HCT116 (cell line): ENCODE data around the gene CD44. TPM values are rescaled to one million over a fixed set of nuclear protein-coding genes. Genes with fewer than 3 reads are reported as not detected.
A peak's percentile ranks its signal among the peaks of the same experiment; 100 is the strongest.

Experiments used
- ATAC-seq: fragments of 200-7000 bp; cut with Tn5 transposase; 2 replicates; pipeline ENCODE4 v1.9.1; 2020; ENCODE audit warnings: mild to moderate bottlenecking, moderate library complexity
- BruUV-seq: library from RNA; stranded (reverse); fragments of 400-500 nt; replicated peaks from 2 replicates; lab custom pipeline; 2021; lab: Mats Ljungman, UMichigan
- CTCF ChIA-PET: fragments of 300-600 bp; sonication (Branson Sonifier 250); formaldehyde crosslinking; loops from one replicate; lab custom pipeline; 2021; ENCODE audit warnings: antibody characterized with exemption; lab: Charles Lee
- POLR2A ChIA-PET: fragments of 300-600, 350-600 bp; sonication (Branson Sonifier 250); formaldehyde crosslinking; loops from one replicate; lab custom pipeline; 2021; ENCODE audit warnings: antibody characterized with exemption; lab: Charles Lee
- RAD21 ChIA-PET, 2 experiments: fragments of 300-600 bp; sonication (Branson Sonifier 250); formaldehyde crosslinking; loops; one replicate each; lab custom pipeline; 2023; ENCODE audit warnings: low total read pairs in 2 of 2; ENCODE audit not compliant: uncharacterized antibody in 2 of 2, unreplicated experiment in 2 of 2, low non-redundant PET in 1 of 2; lab: Charles Lee
- DNase-seq: peaks from one replicate; pipeline ENCODE4 v3.0.0-alpha.2; 2010; ENCODE audit warnings: low read depth, low spot score
- H2AFZ ChIP-seq: fragments of 200-600 bp; shearing (Covaris generic), sonication (generic); 2 replicates; pipeline ENCODE4 v1.6.1; 2017; ENCODE audit warnings: low read depth, mixed run types, mixed read lengths, antibody characterized with exemption, low read length; ENCODE audit not compliant: poor library complexity, severe bottlenecking
- H3K27ac ChIP-seq: 2 replicates; pipeline ENCODE4 v1.5.1; 2012; ENCODE audit warnings: low read depth, low read length
- H3K27me3 ChIP-seq: fragments of 200-600 bp; sonication (generic); 2 replicates; pipeline ENCODE4 v1.6.1; 2016; ENCODE audit warnings: mixed run types, low read length, mixed read lengths; ENCODE audit not compliant: insufficient read depth
- H3K36me3 ChIP-seq, 2 experiments: fragments of 200-500 bp in 1 of 2; fragments of 200-600 bp in 1 of 2; sonication (Bioruptor generic) in 1 of 2; sonication (generic) in 1 of 2; 2 replicates each; pipeline versions ENCODE4 v1.5.1 to v1.6.1; 2014 to 2016; ENCODE audit warnings: low read length in 2 of 2, inconsistent platforms in 1 of 2, mixed read lengths in 1 of 2, mixed run types in 1 of 2; ENCODE audit not compliant: insufficient read depth in 2 of 2, control insufficient read depth in 1 of 2
- H3K4me1 ChIP-seq, 2 experiments: fragments of 200-600 bp in 1 of 2; sonication (generic) in 1 of 2; 2 replicates each; pipeline versions ENCODE4 v1.5.1 to v1.6.1; 2012 to 2017; ENCODE audit warnings: low read length in 2 of 2, inconsistent platforms in 1 of 2, mild to moderate bottlenecking in 1 of 2, mixed read lengths in 1 of 2, mixed run types in 1 of 2, moderate library complexity in 1 of 2; ENCODE audit not compliant: insufficient read depth in 2 of 2, control insufficient read depth in 1 of 2
- H3K4me2 ChIP-seq: fragments of 200-600 bp; sonication (generic); 2 replicates; pipeline ENCODE4 v1.6.1; 2017; ENCODE audit warnings: mixed run types, low read length, mixed read lengths
- H3K4me3 ChIP-seq, 2 experiments: fragments of 200-600 bp in 1 of 2; sonication (generic) in 1 of 2; replicated peaks in 1 of 2; 2 replicates each; pipeline ENCODE4 v1.5.1; 2011 to 2016; ENCODE audit warnings: low read length in 2 of 2, control low read depth in 1 of 2, low read depth in 1 of 2, mild to moderate bottlenecking in 1 of 2, mixed read lengths in 1 of 2, mixed run types in 1 of 2
- H3K79me2 ChIP-seq: fragments of 200-600 bp; sonication (generic); 2 replicates; pipeline ENCODE4 v1.6.1; 2017; ENCODE audit warnings: mild to moderate bottlenecking, mixed run types, low read length, moderate library complexity, mixed read lengths; ENCODE audit not compliant: insufficient read depth
- H3K9ac ChIP-seq: fragments of 200-600 bp; sonication (generic); 2 replicates; pipeline ENCODE4 v1.6.1; 2016; ENCODE audit warnings: low read length, mixed read lengths
- H3K9me2 ChIP-seq: fragments of 200-600 bp; sonication (generic), shearing (Covaris generic); 2 replicates; pipeline ENCODE4 v1.6.1; 2017; ENCODE audit warnings: mixed run types, mild to moderate bottlenecking, moderate library complexity; ENCODE audit not compliant: insufficient read depth
- H3K9me3 ChIP-seq, 2 experiments: fragments of 200-500 bp in 1 of 2; fragments of 200-600 bp in 1 of 2; sonication (Bioruptor generic) in 1 of 2; sonication (generic) in 1 of 2; 2 replicates each; pipeline ENCODE4 v1.6.1; 2014 to 2017; ENCODE audit warnings: low read length in 2 of 2, mixed read lengths in 2 of 2, inconsistent platforms in 1 of 2, low read depth in 1 of 2, mild to moderate bottlenecking in 1 of 2, mixed run types in 1 of 2, moderate library complexity in 1 of 2; ENCODE audit not compliant: control insufficient read depth in 1 of 2, insufficient read depth in 1 of 2
- H4K20me1 ChIP-seq: fragments of 200-600 bp; sonication (generic), shearing (Covaris generic); 2 replicates; pipeline ENCODE4 v1.6.1; 2017; ENCODE audit warnings: mixed run types, mild to moderate bottlenecking, moderate library complexity; ENCODE audit not compliant: insufficient read depth
- CBX3 ChIP-seq: IDR thresholded peaks from 2 replicates; pipeline ENCODE4 v1.6.1; 2012; ENCODE audit warnings: low read depth
- CEBPB ChIP-seq: IDR thresholded peaks from 2 replicates; pipeline ENCODE4 v1.6.1; 2012; ENCODE audit warnings: low read depth
- EGR1 ChIP-seq: IDR thresholded peaks from 2 replicates; pipeline ENCODE4 v1.6.1; 2012; ENCODE audit warnings: low read depth
- ELF1 ChIP-seq: IDR thresholded peaks from 2 replicates; pipeline ENCODE4 v1.6.1; 2012; ENCODE audit warnings: low read depth, borderline replicate concordance
- MAX ChIP-seq: IDR thresholded peaks from 2 replicates; pipeline ENCODE4 v1.6.1; 2012
- POLR2A ChIP-seq: IDR thresholded peaks from 2 replicates; pipeline ENCODE4 v1.7.0; 2011; ENCODE audit warnings: borderline replicate concordance; ENCODE audit not compliant: insufficient read depth, insufficient read length; ENCODE audit errors: extremely low read depth
- POLR2AphosphoS5 ChIP-seq: IDR thresholded peaks from 2 replicates; pipeline ENCODE4 v1.6.1; 2011; ENCODE audit warnings: mild to moderate bottlenecking, low read depth, low read length, moderate library complexity
- SP1 ChIP-seq: IDR thresholded peaks from 2 replicates; pipeline ENCODE4 v1.6.1; 2012; ENCODE audit warnings: low read depth
- SRF ChIP-seq: IDR thresholded peaks from 2 replicates; pipeline ENCODE4 v1.6.1; 2012; ENCODE audit warnings: low read depth
- YY1 ChIP-seq: IDR thresholded peaks from 2 replicates; pipeline ENCODE4 v1.6.1; 2011; ENCODE audit warnings: low read length, low read depth, moderate library complexity, mild to moderate bottlenecking; ENCODE audit not compliant: insufficient replicate concordance; ENCODE audit errors: extremely low read depth
- ZNF274 ChIP-seq: fragments of 200-500 bp; sonication (Bioruptor generic); IDR thresholded peaks from 2 replicates; pipeline ENCODE4 v1.6.1; 2014; ENCODE audit warnings: mild to moderate bottlenecking, low read depth, low read length, inconsistent platforms
- intact Hi-C: fragments of 100-400 bp; cut with micrococcal nuclease; formaldehyde crosslinking; loops from 2 replicates; pipeline ENCODE4 v1.10.0; 2022
- total RNA-seq: library from RNA; stranded (reverse); gene quantifications from one replicate; pipeline ENCODE4 v1.2.1, GENCODE V29; 2021; ENCODE audit not compliant: unreplicated experiment

CD44 gene
- total RNA-seq, 1 experiment from 2014 or later: 742 TPM

DNA sequence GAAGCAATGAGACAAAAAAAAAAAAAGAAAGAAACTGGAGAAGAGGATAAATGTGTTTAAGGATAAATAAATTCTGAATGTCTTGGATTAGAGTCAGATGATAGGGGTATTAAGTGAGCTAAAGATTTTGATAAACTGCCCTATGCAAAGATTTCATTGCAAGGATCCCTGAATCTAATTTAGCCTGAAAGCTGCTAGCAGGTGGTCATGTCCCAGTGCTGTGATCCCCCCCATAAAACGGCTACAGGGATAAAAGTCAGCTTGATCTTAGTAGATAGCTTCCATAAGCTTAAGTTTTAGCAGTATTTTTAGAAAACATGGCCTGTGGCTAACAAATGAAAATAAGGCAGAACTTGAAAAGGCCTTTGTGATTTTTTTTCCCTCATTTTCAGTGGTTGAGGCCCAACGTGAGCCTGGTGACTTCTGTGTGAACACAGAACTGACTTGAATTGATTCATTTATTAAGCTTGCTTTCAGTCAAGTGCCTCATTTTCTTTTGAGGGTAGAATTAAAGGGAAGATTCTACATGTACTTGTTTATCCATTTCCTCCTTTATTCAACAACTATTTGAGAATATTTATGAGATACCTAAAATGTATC, 44.5 kb downstream of the CD44 start:
- H3K27me3 ChIP-seq: no peaks in the 10 kb centered on the region
- no peaks in the 10 kb centered on the region for H3K9me3 ChIP-seq
- peaks cover 0 to 8% of the 10 kb centered on the region in 2 experiments; a peak in 1 of 4 replicates for H3K4me1 ChIP-seq
- POLR2A ChIA-PET: interaction anchor here (0.7 kb wide), 1 partner anchor 10 kb away, joined by 3 read pairs; no protein-coding TSS in a partner anchor
- no peak overlapping the region for H3K4me2 ChIP-seq
- DNase-seq: no peak
- no peak for ATAC-seq
- RAD21 ChIA-PET: interaction anchor here in 1 of 2 experiments (0.6 kb wide), 1 partner anchor 11 kb away, joined by 3 read pairs; no protein-coding TSS in a partner anchor
- no peaks in the 10 kb centered on the region for H3K9me2 ChIP-seq
- CTCF ChIA-PET: interaction anchor here (1.5 kb wide), 1 partner anchor 152 kb away, joined by 3 read pairs; no protein-coding TSS in a partner anchor
- H3K4me3 ChIP-seq: no peak overlapping the region
- intact Hi-C loops: no loop called here
- H3K36me3 ChIP-seq: peaks cover 64 to 85% of the 10 kb centered on the region in 2 experiments
- peaks cover 86% of the 10 kb centered on the region for H3K79me2 ChIP-seq
- no peaks in the 10 kb centered on the region for H4K20me1 ChIP-seq
- TSS peak; percentile 7 for BruUV-seq
- no peak overlapping the region for H2AFZ ChIP-seq
- no peak overlapping the region for H3K27ac ChIP-seq
- no peak overlapping the region for H3K9ac ChIP-seq
- TF ChIP-seq YY1: no peak

DNA sequence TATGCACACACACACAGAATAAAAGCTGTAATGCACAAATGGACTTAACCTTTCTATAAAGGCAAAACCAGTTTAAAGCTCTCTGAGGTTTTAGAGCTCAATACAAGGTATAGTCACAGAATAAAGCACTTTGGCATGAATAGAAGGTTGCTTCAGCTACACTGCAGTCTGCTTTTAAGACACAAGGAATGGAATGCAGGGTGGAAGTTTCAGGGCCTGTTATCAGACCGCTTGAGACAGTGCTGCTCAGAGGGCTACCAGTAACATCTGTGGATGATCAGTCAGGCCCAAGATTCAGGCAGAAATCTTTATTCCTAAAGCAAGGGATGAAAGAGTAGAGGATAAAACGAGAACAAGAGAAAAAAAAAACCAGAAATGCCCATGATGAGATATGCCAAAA, 46.7 kb downstream of the CD44 start:
- DNase-seq (no peak), ATAC-seq (no peak)
- no TSS peak for BruUV-seq
- ChIA-PET RAD21 (no interaction called here), CTCF (no interaction called here), POLR2A (no interaction called here)
- H3K9ac ChIP-seq: no peak overlapping the region
- peaks cover 61 to 84% of the 10 kb centered on the region in 2 experiments for H3K36me3 ChIP-seq
- H2AFZ ChIP-seq: no peak overlapping the region
- no peak overlapping the region for H3K4me3 ChIP-seq
- intact Hi-C loops: no loop called here
- H4K20me1 ChIP-seq: no peaks in the 10 kb centered on the region
- no peaks in the 10 kb centered on the region for H3K27me3 ChIP-seq
- H3K4me1 ChIP-seq: no peaks in the 10 kb centered on the region
- H3K4me2 ChIP-seq: no peak overlapping the region
- H3K79me2 ChIP-seq: peaks cover 84% of the 10 kb centered on the region
- no peaks in the 10 kb centered on the region for H3K9me3 ChIP-seq
- no peaks in the 10 kb centered on the region for H3K9me2 ChIP-seq
- no peak overlapping the region for H3K27ac ChIP-seq
- TF ChIP-seq CBX3: no peak
- no peak for TF ChIP-seq CEBPB
- TF ChIP-seq SRF: no peak
- no peak for TF ChIP-seq ELF1
- no peak for TF ChIP-seq POLR2A
- TF ChIP-seq EGR1: no peak
- no peak for TF ChIP-seq ZNF274
- TF ChIP-seq MAX: no peak
- no peak for TF ChIP-seq POLR2AphosphoS5
- TF ChIP-seq SP1: no peak
- TF ChIP-seq, all 23 proteins: peak for 0
